Thyroid gland (tissue), 4 donors: ENCODE data around the gene EVA1A.

Experiments
- POLR2A ChIP-seq, 2 donors: fragments of 450-650 bp; IDR thresholded peaks; one replicate each; pipeline ENCODE4 v1.6.1; 2017; ENCODE audit warnings: antibody characterized with exemption in 2 of 2, mild to moderate bottlenecking in 2 of 2, moderate library complexity in 1 of 2
- TF ChIP-seq, protein P1 (sequence below), 6 experiments: fragments of 200-600 bp in 3 of 6; fragments of 450-650 bp in 3 of 6; sonication (generic) in 3 of 6; IDR thresholded peaks; one replicate each; pipeline ENCODE4 v1.5.1; 2016 to 2019; ENCODE audit warnings: antibody characterized with exemption in 6 of 6, mild to moderate bottlenecking in 2 of 6, inconsistent platforms in 1 of 6, moderate library complexity in 1 of 6

DNA sequence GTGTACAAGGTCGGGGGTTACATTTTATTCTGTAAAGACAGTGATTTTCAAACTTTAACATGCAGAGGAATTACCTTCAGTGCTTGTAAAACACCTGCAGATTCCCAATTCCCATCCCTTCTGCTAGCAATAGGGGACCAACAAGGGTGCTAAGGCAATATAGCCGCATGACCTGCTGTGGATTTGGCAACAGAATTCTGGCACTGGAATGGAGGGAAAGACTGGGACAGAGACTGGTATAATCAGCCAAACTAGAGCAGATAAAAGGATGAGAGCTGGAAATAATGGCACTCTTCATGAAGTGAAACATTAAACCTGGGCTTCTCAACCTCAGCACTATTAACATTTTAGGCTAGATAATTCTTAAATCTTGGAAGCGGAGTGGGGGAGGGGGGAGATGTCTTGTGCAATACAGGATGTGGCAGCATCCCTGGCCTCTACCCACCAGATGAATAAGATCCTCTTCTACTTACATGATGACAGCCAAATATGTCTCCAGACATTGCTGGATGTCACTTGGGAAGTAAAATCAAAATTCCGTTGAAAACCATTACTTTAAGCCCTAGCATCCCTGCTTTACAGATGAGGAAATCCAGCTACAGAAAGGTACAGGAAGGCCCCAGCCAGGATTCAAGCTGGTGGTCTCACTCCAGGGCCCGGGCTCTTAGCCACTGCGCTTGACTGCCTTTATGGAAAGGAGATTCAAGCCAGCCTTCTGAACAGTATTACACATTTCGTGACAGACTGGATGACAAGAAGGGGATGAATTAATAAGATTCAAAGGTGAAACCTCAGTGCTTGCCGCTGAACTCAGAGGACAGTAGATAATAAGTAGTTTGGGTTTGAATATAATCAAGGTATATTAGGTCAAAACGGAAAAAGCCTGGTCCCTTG, 1.7 kb downstream of the EVA1A start:
- TF ChIP-seq, protein P1, sequence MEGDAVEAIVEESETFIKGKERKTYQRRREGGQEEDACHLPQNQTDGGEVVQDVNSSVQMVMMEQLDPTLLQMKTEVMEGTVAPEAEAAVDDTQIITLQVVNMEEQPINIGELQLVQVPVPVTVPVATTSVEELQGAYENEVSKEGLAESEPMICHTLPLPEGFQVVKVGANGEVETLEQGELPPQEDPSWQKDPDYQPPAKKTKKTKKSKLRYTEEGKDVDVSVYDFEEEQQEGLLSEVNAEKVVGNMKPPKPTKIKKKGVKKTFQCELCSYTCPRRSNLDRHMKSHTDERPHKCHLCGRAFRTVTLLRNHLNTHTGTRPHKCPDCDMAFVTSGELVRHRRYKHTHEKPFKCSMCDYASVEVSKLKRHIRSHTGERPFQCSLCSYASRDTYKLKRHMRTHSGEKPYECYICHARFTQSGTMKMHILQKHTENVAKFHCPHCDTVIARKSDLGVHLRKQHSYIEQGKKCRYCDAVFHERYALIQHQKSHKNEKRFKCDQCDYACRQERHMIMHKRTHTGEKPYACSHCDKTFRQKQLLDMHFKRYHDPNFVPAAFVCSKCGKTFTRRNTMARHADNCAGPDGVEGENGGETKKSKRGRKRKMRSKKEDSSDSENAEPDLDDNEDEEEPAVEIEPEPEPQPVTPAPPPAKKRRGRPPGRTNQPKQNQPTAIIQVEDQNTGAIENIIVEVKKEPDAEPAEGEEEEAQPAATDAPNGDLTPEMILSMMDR (IDR thresholded peaks at IDR 0.05), result no peak
- no peak for TF ChIP-seq POLR2A (IDR thresholded peaks at IDR 0.05)
